Sciatic nerve (tissue), 2 donors: ENCODE data around the gene C13orf46. TPM values are rescaled to one million over a fixed set of nuclear protein-coding genes. Genes with fewer than 3 reads are reported as not detected.

ENCODE experiments used
- ATAC-seq: fragments of 200-7000 bp; cut with Tn5 transposase; one replicate; pipeline ENCODE4 v1.9.1; 2020; ENCODE audit warnings: mild to moderate bottlenecking, moderate library complexity
- DNase-seq: peaks from one replicate; pipeline ENCODE4 v3.0.0-alpha.2; 2020; ENCODE audit warnings: low spot score
- intact Hi-C: fragments of 100-400 bp; cut with DNase I; formaldehyde crosslinking; loops from one replicate; pipeline ENCODE4 v1.14.2; 2022
- total RNA-seq: library from RNA; stranded (reverse); fragmentation: NEBNext Ultra II Directional; extraction: Animal tissue kit (Norgen Biotek cat#: 25700); gene quantifications from one replicate; pipeline ENCODE4 v1.2.1, GENCODE V29; 2021
- donor health status: DM: no; HTN: no; CAD: no.
- donor health status: DM: no; HTN: no; CAD: no.

C13orf46 gene
- total RNA-seq, 1 donor from 2014 or later = 3.6 TPM

- DNase-seq = no peak
- ATAC-seq = no peak
Measured at GRCh38 chr13:114011226-114011625, 37.4 kb upstream of the C13orf46 start.

GRCh38 chr13:114010401-114011101 lies 36.7 kb upstream of the C13orf46 start:
- no peak for DNase-seq
- intact Hi-C loops = no loop called here
- ATAC-seq = no peak

More at GRCh38 chr13:114011226-114011625, 37.4 kb upstream of the C13orf46 start:
- intact Hi-C loops = no loop called here

- intact Hi-C loops = no loop called here
- DNase-seq (no peak), ATAC-seq (no peak)
Measured at GRCh38 chr13:114009590-114010400, 35.9 kb upstream of the C13orf46 start.

- ATAC-seq = no peak
- DNase-seq = no peak
- intact Hi-C loops = no loop called here
Measured at GRCh38 chr13:114008964-114009589, 35.2 kb upstream of the C13orf46 start.

GRCh38 chr13:114007566-114007965 lies 33.7 kb upstream of the C13orf46 start:
- ATAC-seq (no peak), DNase-seq (no peak)
- intact Hi-C loops = no loop called here

- intact Hi-C loops = no loop called here
- DNase-seq (no peak), ATAC-seq (no peak)
Measured at GRCh38 chr13:114005206-114005724, 31.4 kb upstream of the C13orf46 start.

- intact Hi-C loops = no loop called here
- ATAC-seq (peak; percentile 39), DNase-seq (no peak)
Measured at GRCh38 chr13:114004420-114005205, 30.7 kb upstream of the C13orf46 start.

- intact Hi-C loops = no loop called here
- ATAC-seq (no peak), DNase-seq (no peak)
Measured at GRCh38 chr13:114002771-114003321, 29.0 kb upstream of the C13orf46 start.

GRCh38 chr13:114002009-114002544 lies 28.2 kb upstream of the C13orf46 start:
- intact Hi-C loops = no loop called here
- DNase-seq = no peak
- peak; percentile 66 for ATAC-seq

- DNase-seq (no peak), ATAC-seq (peak; percentile 2)
- intact Hi-C loops = no loop called here
Measured at GRCh38 chr13:114001331-114002008, 27.6 kb upstream of the C13orf46 start.

GRCh38 chr13:114000151-114001040 lies 26.5 kb upstream of the C13orf46 start:
- ATAC-seq = no peak
- no peak for DNase-seq
- intact Hi-C loops = no loop called here

GRCh38 chr13:113999618-113999910 lies 25.7 kb upstream of the C13orf46 start:
- DNase-seq (no peak), ATAC-seq (no peak)
- intact Hi-C loops = no loop called here

GRCh38 chr13:113998781-113999617 lies 25.1 kb upstream of the C13orf46 start:
- intact Hi-C loops = no loop called here
- no peak for ATAC-seq
- no peak for DNase-seq

GRCh38 chr13:113997845-113998751 lies 24.2 kb upstream of the C13orf46 start:
- intact Hi-C loops = no loop called here
- no peak for DNase-seq
- ATAC-seq = peak; percentile 22
